ENCODE results near the gene NACA. TPM values are rescaled to one million over a fixed set of nuclear protein-coding genes. Genes with fewer than 3 reads are reported as not detected.

The NACA gene
- total and polyA plus RNA-seq, 2 experiments from 2014 or later = 1,081 to 2,495 TPM

DNA sequence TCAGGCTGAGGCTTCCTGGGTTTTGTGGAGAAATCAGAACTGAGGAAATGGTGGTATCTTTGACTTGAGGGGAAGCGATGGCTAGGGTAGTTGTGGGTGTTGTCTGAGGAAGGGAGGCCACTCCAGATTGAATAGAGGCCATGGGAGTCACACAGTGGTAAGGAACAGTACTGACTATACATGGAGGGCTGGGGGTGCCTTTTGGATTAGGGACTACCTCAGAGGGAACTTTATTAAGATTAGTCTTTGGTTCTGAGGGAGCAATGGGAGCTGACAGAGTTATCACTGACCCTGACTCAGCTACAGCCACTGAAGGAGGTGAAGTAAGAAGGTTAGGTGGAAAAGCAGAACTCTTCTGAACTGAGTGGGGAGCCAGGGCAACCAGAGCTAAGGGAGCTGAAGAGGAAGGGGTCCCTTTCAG lies 4.4 kb downstream of the NACA start:
- Histone ChIP-seq H2AFZ (no peak overlapping the region), H3K4me1 (ENCODE audit: insufficient read depth) (peaks cover 57% of the 10 kb centered on the region), H3K9me2 (ENCODE audit: insufficient read depth) (peaks cover 5% of the 10 kb centered on the region; the same call in 1 of the 2 replicates), H4K20me1 (replicated peaks; ENCODE audit: insufficient read depth) (peaks cover 62% of the 10 kb centered on the region), H3F3A (replicated peaks; ENCODE audit: low read depth) (0 out of 2 replicates have a peak, but pooled peaks cover 23% of the 10 kb centered on the region), H3K27ac (ENCODE audit: low read depth) (peak overlapping the region; percentile 74), H3K79me2 (replicated peaks; ENCODE audit: insufficient read depth) (peaks cover 82% of the 10 kb centered on the region), H3K4me3 (peak overlapping the region; percentile 93), H3K4me2 (peak overlapping the region; percentile 99), H3K36me3 (ENCODE audit: insufficient read depth) (peaks cover 38% of the 10 kb centered on the region), H3K27me3 (ENCODE audit: insufficient read depth) (no peaks in the 10 kb centered on the region)
- Mint-ChIP-seq H3K27me3 (ENCODE audit: insufficient read depth, low read depth, poor library complexity) (peaks cover 15% of the 10 kb centered on the region), H3K4me1 (peaks cover 70% of the 10 kb centered on the region), H3K9me3 (no peaks in the 10 kb centered on the region; the same call in 2 of the 3 replicates), H3K27ac (peak overlapping the region; percentile 74), H3K36me3 (ENCODE audit: low read depth) (peaks cover 83% of the 10 kb centered on the region), H3K4me3 (peak overlapping the region; percentile 98)
- ATAC-seq = no peak
- TF ChIP-seq, protein P1, sequence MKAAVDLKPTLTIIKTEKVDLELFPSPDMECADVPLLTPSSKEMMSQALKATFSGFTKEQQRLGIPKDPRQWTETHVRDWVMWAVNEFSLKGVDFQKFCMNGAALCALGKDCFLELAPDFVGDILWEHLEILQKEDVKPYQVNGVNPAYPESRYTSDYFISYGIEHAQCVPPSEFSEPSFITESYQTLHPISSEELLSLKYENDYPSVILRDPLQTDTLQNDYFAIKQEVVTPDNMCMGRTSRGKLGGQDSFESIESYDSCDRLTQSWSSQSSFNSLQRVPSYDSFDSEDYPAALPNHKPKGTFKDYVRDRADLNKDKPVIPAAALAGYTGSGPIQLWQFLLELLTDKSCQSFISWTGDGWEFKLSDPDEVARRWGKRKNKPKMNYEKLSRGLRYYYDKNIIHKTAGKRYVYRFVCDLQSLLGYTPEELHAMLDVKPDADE (IDR thresholded peaks at IDR 0.05) = no peak
- TF ChIP-seq CTCF (conservative IDR thresholded peaks at IDR 0.05; ENCODE audit: low read depth in 2 of 2) = no peak
- no peak for TF ChIP-seq ZNF114 (CRISPR knock-in tag; IDR thresholded peaks at IDR 0.05)
- DNase-seq (ENCODE audit: low spot score) = no peak

GRCh38 chr12:56719056-56719455 lies 6.0 kb downstream of the NACA start:
- Histone ChIP-seq H3K4me3 (no peak overlapping the region), H3K4me1 (ENCODE audit: insufficient read depth) (peaks cover 57% of the 10 kb centered on the region), H3K4me2 (peak overlapping the region; percentile 99), H4K20me1 (replicated peaks; ENCODE audit: insufficient read depth) (peaks cover 77% of the 10 kb centered on the region), H3K27me3 (ENCODE audit: insufficient read depth) (no peaks in the 10 kb centered on the region), H3K9me2 (ENCODE audit: insufficient read depth) (peaks cover 5% of the 10 kb centered on the region; the same call in 1 of the 2 replicates), H3K79me2 (replicated peaks; ENCODE audit: insufficient read depth) (peaks cover 88% of the 10 kb centered on the region), H3K27ac (ENCODE audit: low read depth) (peak overlapping the region; percentile 83; the same call in 1 of the 2 replicates), H2AFZ (no peak overlapping the region), H3K36me3 (ENCODE audit: insufficient read depth) (peaks cover 54% of the 10 kb centered on the region), H3F3A (replicated peaks; ENCODE audit: low read depth) (peaks cover 26% of the 10 kb centered on the region)
- H3K4me3 Mint-ChIP-seq = peak overlapping the region; percentile 98
- ATAC-seq (no peak), DNase-seq (ENCODE audit: low spot score) (no peak)
- peaks cover 86% of the 10 kb centered on the region for H3K36me3 Mint-ChIP-seq (ENCODE audit: low read depth)
- no peaks in the 10 kb centered on the region; the same call in 2 of the 3 replicates for H3K9me3 Mint-ChIP-seq
- peak overlapping the region; percentile 91 for H3K27ac Mint-ChIP-seq
- peaks cover 70% of the 10 kb centered on the region for H3K4me1 Mint-ChIP-seq
- peaks cover 15% of the 10 kb centered on the region for H3K27me3 Mint-ChIP-seq (ENCODE audit: insufficient read depth, low read depth, poor library complexity)
- no peak for TF ChIP-seq NANOG (IDR thresholded peaks at IDR 0.05; ENCODE audit: borderline replicate concordance)
- TF ChIP-seq, protein P1 (IDR thresholded peaks at IDR 0.05) = no peak
- no peak for TF ChIP-seq EZH2phosphoT487 (IDR thresholded peaks at IDR 0.05; ENCODE audit: unreplicated experiment)
- TF ChIP-seq JUNB (IDR thresholded peaks at IDR 0.05; ENCODE audit: unreplicated experiment) = no peak
- TF ChIP-seq CREB1 (CRISPR knock-in tag; IDR thresholded peaks at IDR 0.05; ENCODE audit: low read depth) = no peak
- TF ChIP-seq, protein P2, sequence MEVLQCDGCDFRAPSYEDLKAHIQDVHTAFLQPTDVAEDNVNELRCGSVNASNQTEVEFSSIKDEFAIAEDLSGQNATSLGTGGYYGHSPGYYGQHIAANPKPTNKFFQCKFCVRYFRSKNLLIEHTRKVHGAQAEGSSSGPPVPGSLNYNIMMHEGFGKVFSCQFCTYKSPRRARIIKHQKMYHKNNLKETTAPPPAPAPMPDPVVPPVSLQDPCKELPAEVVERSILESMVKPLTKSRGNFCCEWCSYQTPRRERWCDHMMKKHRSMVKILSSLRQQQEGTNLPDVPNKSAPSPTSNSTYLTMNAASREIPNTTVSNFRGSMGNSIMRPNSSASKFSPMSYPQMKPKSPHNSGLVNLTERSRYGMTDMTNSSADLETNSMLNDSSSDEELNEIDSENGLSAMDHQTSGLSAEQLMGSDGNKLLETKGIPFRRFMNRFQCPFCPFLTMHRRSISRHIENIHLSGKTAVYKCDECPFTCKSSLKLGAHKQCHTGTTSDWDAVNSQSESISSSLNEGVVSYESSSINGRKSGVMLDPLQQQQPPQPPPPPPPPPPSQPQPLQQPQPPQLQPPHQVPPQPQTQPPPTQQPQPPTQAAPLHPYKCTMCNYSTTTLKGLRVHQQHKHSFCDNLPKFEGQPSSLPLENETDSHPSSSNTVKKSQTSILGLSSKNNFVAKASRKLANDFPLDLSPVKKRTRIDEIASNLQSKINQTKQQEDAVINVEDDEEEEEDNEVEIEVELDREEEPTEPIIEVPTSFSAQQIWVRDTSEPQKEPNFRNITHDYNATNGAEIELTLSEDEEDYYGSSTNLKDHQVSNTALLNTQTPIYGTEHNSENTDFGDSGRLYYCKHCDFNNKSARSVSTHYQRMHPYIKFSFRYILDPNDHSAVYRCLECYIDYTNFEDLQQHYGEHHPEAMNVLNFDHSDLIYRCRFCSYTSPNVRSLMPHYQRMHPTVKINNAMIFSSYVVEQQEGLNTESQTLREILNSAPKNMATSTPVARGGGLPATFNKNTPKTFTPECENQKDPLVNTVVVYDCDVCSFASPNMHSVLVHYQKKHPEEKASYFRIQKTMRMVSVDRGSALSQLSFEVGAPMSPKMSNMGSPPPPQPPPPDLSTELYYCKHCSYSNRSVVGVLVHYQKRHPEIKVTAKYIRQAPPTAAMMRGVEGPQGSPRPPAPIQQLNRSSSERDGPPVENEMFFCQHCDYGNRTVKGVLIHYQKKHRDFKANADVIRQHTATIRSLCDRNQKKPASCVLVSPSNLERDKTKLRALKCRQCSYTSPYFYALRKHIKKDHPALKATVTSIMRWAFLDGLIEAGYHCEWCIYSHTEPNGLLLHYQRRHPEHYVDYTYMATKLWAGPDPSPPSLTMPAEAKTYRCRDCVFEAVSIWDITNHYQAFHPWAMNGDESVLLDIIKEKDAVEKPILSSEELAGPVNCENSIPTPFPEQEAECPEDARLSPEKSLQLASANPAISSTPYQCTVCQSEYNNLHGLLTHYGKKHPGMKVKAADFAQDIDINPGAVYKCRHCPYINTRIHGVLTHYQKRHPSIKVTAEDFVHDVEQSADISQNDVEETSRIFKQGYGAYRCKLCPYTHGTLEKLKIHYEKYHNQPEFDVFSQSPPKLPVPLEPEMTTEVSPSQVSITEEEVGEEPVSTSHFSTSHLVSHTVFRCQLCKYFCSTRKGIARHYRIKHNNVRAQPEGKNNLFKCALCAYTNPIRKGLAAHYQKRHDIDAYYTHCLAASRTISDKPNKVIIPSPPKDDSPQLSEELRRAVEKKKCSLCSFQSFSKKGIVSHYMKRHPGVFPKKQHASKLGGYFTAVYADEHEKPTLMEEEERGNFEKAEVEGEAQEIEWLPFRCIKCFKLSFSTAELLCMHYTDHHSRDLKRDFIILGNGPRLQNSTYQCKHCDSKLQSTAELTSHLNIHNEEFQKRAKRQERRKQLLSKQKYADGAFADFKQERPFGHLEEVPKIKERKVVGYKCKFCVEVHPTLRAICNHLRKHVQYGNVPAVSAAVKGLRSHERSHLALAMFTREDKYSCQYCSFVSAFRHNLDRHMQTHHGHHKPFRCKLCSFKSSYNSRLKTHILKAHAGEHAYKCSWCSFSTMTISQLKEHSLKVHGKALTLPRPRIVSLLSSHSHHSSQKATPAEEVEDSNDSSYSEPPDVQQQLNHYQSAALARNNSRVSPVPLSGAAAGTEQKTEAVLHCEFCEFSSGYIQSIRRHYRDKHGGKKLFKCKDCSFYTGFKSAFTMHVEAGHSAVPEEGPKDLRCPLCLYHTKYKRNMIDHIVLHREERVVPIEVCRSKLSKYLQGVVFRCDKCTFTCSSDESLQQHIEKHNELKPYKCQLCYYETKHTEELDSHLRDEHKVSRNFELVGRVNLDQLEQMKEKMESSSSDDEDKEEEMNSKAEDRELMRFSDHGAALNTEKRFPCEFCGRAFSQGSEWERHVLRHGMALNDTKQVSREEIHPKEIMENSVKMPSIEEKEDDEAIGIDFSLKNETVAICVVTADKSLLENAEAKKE (CRISPR knock-in tag; IDR thresholded peaks at IDR 0.05) = no peak
- TF ChIP-seq STAT1 (IDR thresholded peaks at IDR 0.05; ENCODE audit: unreplicated experiment) = no peak
- TF ChIP-seq EZH2 (IDR thresholded peaks at IDR 0.05; ENCODE audit: low read depth, unreplicated experiment) = no peak
- no peak for TF ChIP-seq ZNF331 (CRISPR knock-in tag; IDR thresholded peaks at IDR 0.05; ENCODE audit: low read depth)
- no peak for TF ChIP-seq ZNF114 (CRISPR knock-in tag; IDR thresholded peaks at IDR 0.05)
- TF ChIP-seq POLR2AphosphoS5 (IDR thresholded peaks at IDR 0.05; ENCODE audit: low read depth) = no peak
